Measurements from ENCODE around the gene SLC6A13. TPM values are rescaled to one million over a fixed set of nuclear protein-coding genes. Genes with fewer than 3 reads are reported as not detected.

The SLC6A13 gene
- polyA plus RNA-seq, 1 donor from 2014 or later: 1.4 TPM

DNA sequence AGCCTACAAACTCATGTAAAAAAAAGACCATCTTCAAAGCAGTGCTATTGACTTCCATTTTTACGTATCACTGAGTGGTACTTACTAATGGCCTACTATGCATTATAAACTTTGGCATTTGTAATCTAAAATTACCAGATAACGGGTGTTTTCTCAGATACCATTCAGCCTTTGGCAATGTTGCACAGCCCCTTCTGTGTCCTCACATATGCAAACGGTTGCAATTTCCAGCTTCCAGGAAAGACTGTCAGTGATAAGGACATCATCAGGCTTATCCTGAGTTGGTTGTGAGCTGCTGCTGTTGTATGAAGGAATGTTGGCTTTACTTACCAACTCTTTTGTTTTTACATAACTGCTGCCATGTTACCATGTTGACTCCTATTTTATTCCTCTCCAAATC is 1.6 kb upstream of the SLC6A13 start:
- no peaks in the 10 kb centered on the region for H3K9me3 ChIP-seq (ENCODE audit: low read length)
- TF ChIP-seq TAF1 (IDR thresholded peaks at IDR 0.05; ENCODE audit: low read depth) (no peak), RAD21 (conservative IDR thresholded peaks at IDR 0.05) (no peak), EP300 (conservative IDR thresholded peaks at IDR 0.05; ENCODE audit: poor library complexity, severe bottlenecking) (no peak), MXI1 (conservative IDR thresholded peaks at IDR 0.05; ENCODE audit: poor library complexity, severe bottlenecking) (no peak), EZH2 (IDR thresholded peaks at IDR 0.05; ENCODE audit: borderline replicate concordance, insufficient read depth, low read length, poor library complexity, severe bottlenecking) (no peak), POLR2AphosphoS5 (IDR thresholded peaks at IDR 0.05) (no peak), SMC3 (conservative IDR thresholded peaks at IDR 0.05; ENCODE audit: poor library complexity) (no peak)
- TF ChIP-seq, protein P1, sequence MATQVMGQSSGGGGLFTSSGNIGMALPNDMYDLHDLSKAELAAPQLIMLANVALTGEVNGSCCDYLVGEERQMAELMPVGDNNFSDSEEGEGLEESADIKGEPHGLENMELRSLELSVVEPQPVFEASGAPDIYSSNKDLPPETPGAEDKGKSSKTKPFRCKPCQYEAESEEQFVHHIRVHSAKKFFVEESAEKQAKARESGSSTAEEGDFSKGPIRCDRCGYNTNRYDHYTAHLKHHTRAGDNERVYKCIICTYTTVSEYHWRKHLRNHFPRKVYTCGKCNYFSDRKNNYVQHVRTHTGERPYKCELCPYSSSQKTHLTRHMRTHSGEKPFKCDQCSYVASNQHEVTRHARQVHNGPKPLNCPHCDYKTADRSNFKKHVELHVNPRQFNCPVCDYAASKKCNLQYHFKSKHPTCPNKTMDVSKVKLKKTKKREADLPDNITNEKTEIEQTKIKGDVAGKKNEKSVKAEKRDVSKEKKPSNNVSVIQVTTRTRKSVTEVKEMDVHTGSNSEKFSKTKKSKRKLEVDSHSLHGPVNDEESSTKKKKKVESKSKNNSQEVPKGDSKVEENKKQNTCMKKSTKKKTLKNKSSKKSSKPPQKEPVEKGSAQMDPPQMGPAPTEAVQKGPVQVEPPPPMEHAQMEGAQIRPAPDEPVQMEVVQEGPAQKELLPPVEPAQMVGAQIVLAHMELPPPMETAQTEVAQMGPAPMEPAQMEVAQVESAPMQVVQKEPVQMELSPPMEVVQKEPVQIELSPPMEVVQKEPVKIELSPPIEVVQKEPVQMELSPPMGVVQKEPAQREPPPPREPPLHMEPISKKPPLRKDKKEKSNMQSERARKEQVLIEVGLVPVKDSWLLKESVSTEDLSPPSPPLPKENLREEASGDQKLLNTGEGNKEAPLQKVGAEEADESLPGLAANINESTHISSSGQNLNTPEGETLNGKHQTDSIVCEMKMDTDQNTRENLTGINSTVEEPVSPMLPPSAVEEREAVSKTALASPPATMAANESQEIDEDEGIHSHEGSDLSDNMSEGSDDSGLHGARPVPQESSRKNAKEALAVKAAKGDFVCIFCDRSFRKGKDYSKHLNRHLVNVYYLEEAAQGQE (IDR thresholded peaks at IDR 0.05; ENCODE audit: borderline replicate concordance): no peak
- TF ChIP-seq, protein P2, sequence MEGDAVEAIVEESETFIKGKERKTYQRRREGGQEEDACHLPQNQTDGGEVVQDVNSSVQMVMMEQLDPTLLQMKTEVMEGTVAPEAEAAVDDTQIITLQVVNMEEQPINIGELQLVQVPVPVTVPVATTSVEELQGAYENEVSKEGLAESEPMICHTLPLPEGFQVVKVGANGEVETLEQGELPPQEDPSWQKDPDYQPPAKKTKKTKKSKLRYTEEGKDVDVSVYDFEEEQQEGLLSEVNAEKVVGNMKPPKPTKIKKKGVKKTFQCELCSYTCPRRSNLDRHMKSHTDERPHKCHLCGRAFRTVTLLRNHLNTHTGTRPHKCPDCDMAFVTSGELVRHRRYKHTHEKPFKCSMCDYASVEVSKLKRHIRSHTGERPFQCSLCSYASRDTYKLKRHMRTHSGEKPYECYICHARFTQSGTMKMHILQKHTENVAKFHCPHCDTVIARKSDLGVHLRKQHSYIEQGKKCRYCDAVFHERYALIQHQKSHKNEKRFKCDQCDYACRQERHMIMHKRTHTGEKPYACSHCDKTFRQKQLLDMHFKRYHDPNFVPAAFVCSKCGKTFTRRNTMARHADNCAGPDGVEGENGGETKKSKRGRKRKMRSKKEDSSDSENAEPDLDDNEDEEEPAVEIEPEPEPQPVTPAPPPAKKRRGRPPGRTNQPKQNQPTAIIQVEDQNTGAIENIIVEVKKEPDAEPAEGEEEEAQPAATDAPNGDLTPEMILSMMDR (IDR thresholded peaks at IDR 0.05; ENCODE audit: poor library complexity, severe bottlenecking): no peak

DNA sequence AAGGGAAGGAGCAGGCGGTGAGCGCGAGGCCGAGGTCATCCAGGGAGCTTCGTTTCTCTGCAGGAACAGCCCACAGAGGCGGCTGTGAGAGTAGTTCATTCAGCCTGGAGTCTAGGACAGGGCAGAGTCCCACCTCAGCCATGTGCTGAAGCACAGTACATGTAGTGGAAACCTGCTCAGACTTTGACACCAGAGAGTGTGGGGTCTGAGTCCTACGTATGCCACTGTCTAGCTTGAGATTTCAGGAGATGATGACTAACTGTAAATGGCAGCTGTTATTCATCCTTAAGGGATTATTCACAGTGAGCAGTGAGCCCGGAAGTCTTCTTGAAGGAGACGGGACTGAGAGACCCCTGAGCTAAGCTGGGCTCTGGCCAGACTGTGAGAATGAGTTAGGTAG is 938 bp upstream of the SLC6A13 start:
- no peaks in the 10 kb centered on the region for H3K36me3 ChIP-seq (ENCODE audit: insufficient read depth, low read length)
- H3K79me2 ChIP-seq (replicated peaks; ENCODE audit: insufficient read depth, low read length): no peaks in the 10 kb centered on the region
- H3K9me2 ChIP-seq (ENCODE audit: insufficient read depth, low read length): no peaks in the 10 kb centered on the region
- TF ChIP-seq MXI1 (conservative IDR thresholded peaks at IDR 0.05; ENCODE audit: poor library complexity, severe bottlenecking) (no peak), SMC3 (conservative IDR thresholded peaks at IDR 0.05; ENCODE audit: poor library complexity) (no peak), POLR2AphosphoS5 (IDR thresholded peaks at IDR 0.05) (no peak), TAF1 (IDR thresholded peaks at IDR 0.05; ENCODE audit: low read depth) (no peak), EZH2 (IDR thresholded peaks at IDR 0.05; ENCODE audit: borderline replicate concordance, insufficient read depth, low read length, poor library complexity, severe bottlenecking) (no peak), EP300 (conservative IDR thresholded peaks at IDR 0.05; ENCODE audit: poor library complexity, severe bottlenecking) (no peak), RAD21 (conservative IDR thresholded peaks at IDR 0.05) (no peak)
- TF ChIP-seq, protein P1 (IDR thresholded peaks at IDR 0.05; ENCODE audit: borderline replicate concordance): no peak
- TF ChIP-seq, protein P2 (IDR thresholded peaks at IDR 0.05; ENCODE audit: poor library complexity, severe bottlenecking): no peak
- no peaks in the 10 kb centered on the region for H3K9me3 ChIP-seq (ENCODE audit: low read length)
- no peak overlapping the region for H3K9ac ChIP-seq (ENCODE audit: low read length)
- H3K27me3 ChIP-seq (ENCODE audit: insufficient read depth, low read depth, low read length): no peaks in the 10 kb centered on the region
- H2AFZ ChIP-seq (ENCODE audit: low read depth, low read length): no peak overlapping the region
- H3K27ac ChIP-seq (ENCODE audit: low read length): no peak overlapping the region
- no peak overlapping the region for H3K4me2 ChIP-seq (ENCODE audit: low read length)
- no peaks in the 10 kb centered on the region for H4K20me1 ChIP-seq (ENCODE audit: insufficient read depth)
- no peaks in the 10 kb centered on the region for H3F3A ChIP-seq (ENCODE audit: insufficient read depth, low read length, poor library complexity, severe bottlenecking)
- no peak overlapping the region for H3K4me3 ChIP-seq (ENCODE audit: low read length)

More for the DNA sequence above, 1.6 kb upstream of the SLC6A13 start:
- H3K36me3 ChIP-seq (ENCODE audit: insufficient read depth, low read length): no peaks in the 10 kb centered on the region
- H3K9me2 ChIP-seq (ENCODE audit: insufficient read depth, low read length): no peaks in the 10 kb centered on the region
- no peak overlapping the region for H2AFZ ChIP-seq (ENCODE audit: low read depth, low read length)
- H3F3A ChIP-seq (ENCODE audit: insufficient read depth, low read length, poor library complexity, severe bottlenecking): no peaks in the 10 kb centered on the region
- H3K27me3 ChIP-seq (ENCODE audit: insufficient read depth, low read depth, low read length): no peaks in the 10 kb centered on the region
- H3K4me2 ChIP-seq (ENCODE audit: low read length): no peak overlapping the region
- H3K79me2 ChIP-seq (replicated peaks; ENCODE audit: insufficient read depth, low read length): no peaks in the 10 kb centered on the region
- no peaks in the 10 kb centered on the region for H4K20me1 ChIP-seq (ENCODE audit: insufficient read depth)
- H3K27ac ChIP-seq (ENCODE audit: low read length): no peak overlapping the region
- H3K4me3 ChIP-seq (ENCODE audit: low read length): no peak overlapping the region
- no peak overlapping the region for H3K9ac ChIP-seq (ENCODE audit: low read length)

Data from neural cell (in vitro differentiated cells).